Smooth muscle cell (in vitro differentiated cells): ENCODE data around the gene RPN2. TPM values are rescaled to one million over a fixed set of nuclear protein-coding genes. Genes with fewer than 3 reads are reported as not detected.

Experiments used
- polyA plus RNA-seq: library from polyadenylated mRNA; unstranded; fragments of >200 nt; fragmentation: Nextera tagmentation; extraction: Ambion mirVana; gene quantifications from 2 replicates; pipeline ENCODE4 v1.2.1, GENCODE V29; 2016
- total RNA-seq: library from RNA; depleted of rRNA; stranded (reverse); fragments of >200 nt; gene quantifications from 2 replicates; pipeline ENCODE4 v1.2.3, GENCODE V29; 2014

The RPN2 gene
- total and polyA plus RNA-seq, 2 experiments from 2014 or later = 325 to 372 TPM

Other genes starting within 250 kb of the RPN2 start
- 3.9 and 4.6 TPM in 2 replicates for gene SAMHD1, start 227.6 kb upstream of the RPN2 start, total RNA-seq
- 2.1 and 3.4 TPM in 2 replicates for gene SAMHD1, start 227.6 kb upstream of the RPN2 start, polyA plus RNA-seq
- gene RBL1, start 83.3 kb upstream of the RPN2 start, total RNA-seq = 6.4 and 8.5 TPM in 2 replicates
- 2.3 and 2.7 TPM in 2 replicates for gene RBL1, start 83.3 kb upstream of the RPN2 start, polyA plus RNA-seq
- 1.6 and 2.2 TPM in 2 replicates for gene MROH8, start 218 bp downstream of the RPN2 start, total RNA-seq
- 0.81 and 2.8 TPM in 2 replicates for gene MROH8, start 218 bp downstream of the RPN2 start, polyA plus RNA-seq
- gene GHRH, start 82.5 kb downstream of the RPN2 start, total RNA-seq = not detected in 2 replicates
- gene GHRH, start 82.5 kb downstream of the RPN2 start, polyA plus RNA-seq = not detected in 2 replicates
- 28.1 and 33.7 TPM in 2 replicates for gene MANBAL, start 110.3 kb downstream of the RPN2 start, total RNA-seq
- gene MANBAL, start 110.3 kb downstream of the RPN2 start, polyA plus RNA-seq = 86.2 and 89.0 TPM in 2 replicates
- 26.7 and 36.5 TPM in 2 replicates for gene SRC, start 166.8 kb downstream of the RPN2 start, total RNA-seq
- 26.0 and 47.7 TPM in 2 replicates for gene SRC, start 166.8 kb downstream of the RPN2 start, polyA plus RNA-seq